Body of pancreas (tissue), 4 donors: ENCODE data around the gene IL4. TPM values are rescaled to one million over a fixed set of nuclear protein-coding genes. Genes with fewer than 3 reads are reported as not detected.

Source experiments
- ATAC-seq: fragments of 150-250 bp; one replicate; pipeline ENCODE4 v1.9.1; 2016
- DNase-seq, 4 donors: peaks; one replicate each; pipeline ENCODE4 v3.0.0-alpha.2; 2019
- H3K27ac ChIP-seq, 4 donors: fragments of 200-600 bp; sonication (generic); 1 replicate in 3 of 4; 2 replicates in 1 of 4; pipeline versions ENCODE4 v1.5.1 to v1.6.1; 2016 to 2019; ENCODE audit warnings: mild to moderate bottlenecking in 1 of 4, mixed read lengths in 1 of 4, moderate library complexity in 1 of 4
- H3K27me3 ChIP-seq, 2 donors: fragments of 200-600 bp; sonication (generic); one replicate each; pipeline ENCODE4 v1.6.0; 2016; ENCODE audit warnings: mild to moderate bottlenecking in 1 of 2
- H3K36me3 ChIP-seq, 2 donors: fragments of 200-600 bp; sonication (generic); replicated peaks in 1 of 2; 2 replicates each; pipeline ENCODE4 v1.5.1; 2016; ENCODE audit warnings: low read depth in 2 of 2; ENCODE audit not compliant: insufficient read depth in 1 of 2
- H3K4me1 ChIP-seq: fragments of 200-600 bp; sonication (generic); one replicate; pipeline ENCODE4 v1.6.0; 2016
- H3K4me3 ChIP-seq, 2 donors: fragments of 200-600 bp; sonication (generic); 1 replicate in 1 of 2; 2 replicates in 1 of 2; pipeline ENCODE4 v1.5.1; 2016 to 2019
- H3K9me3 ChIP-seq, 3 donors: fragments of 200-600 bp; sonication (generic); 1 replicate in 2 of 3; 2 replicates in 1 of 3; pipeline ENCODE4 v1.5.1; 2016
- POLR2A ChIP-seq, 3 donors: fragments of 450-650 bp; IDR thresholded peaks; one replicate each; pipeline ENCODE4 v1.6.1; 2016; ENCODE audit warnings: antibody characterized with exemption in 3 of 3, mild to moderate bottlenecking in 2 of 3
- WGBS, 2 donors: methylation state at CpG; one replicate each; pipeline ENCODE4 v1.1.5; 2017; 5-methylcytosine and 5-hydroxymethylcytosine counted together
- intact Hi-C: fragments of 100-400 bp; cut with DNase I; formaldehyde crosslinking; loops from one replicate; pipeline ENCODE4 v1.15.1; 2023
- total RNA-seq, 2 donors: library from RNA; depleted of rRNA; stranded (reverse); fragments of >200 nt; gene quantifications; one replicate each; pipeline ENCODE4 v1.1.0, GENCODE V29; 2016
- TF ChIP-seq, protein P1 (sequence below), 7 experiments: fragments of 450-650 bp in 4 of 7; fragments of 200-600 bp in 3 of 7; sonication (generic) in 3 of 7; IDR thresholded peaks; one replicate each; pipeline ENCODE4 v1.5.1; 2016 to 2019; ENCODE audit warnings: antibody characterized with exemption in 7 of 7

IL4 gene
- total RNA-seq, 2 donors from 2014 or later = not detected

DNA sequence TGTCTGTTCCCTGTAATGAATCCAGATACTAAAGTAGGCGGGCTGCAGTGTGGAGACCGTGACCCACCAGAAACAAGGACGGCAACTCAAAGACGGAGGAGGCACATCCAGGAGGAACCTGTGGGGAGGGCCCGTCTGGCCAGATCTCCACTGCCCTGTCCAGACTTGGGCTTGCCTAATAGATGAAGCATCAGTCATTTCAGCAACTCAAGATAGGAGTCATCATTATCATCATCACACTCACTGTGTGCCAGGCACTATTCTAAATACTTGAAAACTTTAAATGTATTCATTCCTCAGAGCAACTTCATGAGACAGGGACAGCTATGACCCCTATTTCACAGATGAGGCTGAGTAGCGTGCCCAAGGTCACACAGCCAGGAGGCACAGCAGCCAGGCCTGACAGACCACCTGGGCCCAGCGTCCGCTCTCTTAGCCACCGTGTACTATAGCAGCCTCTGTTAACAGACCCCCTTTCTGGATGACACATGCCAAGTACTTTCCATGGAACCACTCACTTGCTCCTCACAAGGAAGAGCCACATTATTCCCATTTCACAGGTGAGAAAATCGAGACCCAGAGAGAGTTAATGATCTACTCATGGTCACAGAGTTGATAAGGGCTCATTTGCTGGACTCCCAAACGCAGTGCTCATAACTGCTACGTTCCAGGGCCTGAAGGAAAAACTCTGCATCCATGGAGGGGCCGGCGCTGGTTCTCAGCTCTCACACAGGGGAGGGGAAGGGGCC lies 4.9 kb upstream of the IL4 start:
- intact Hi-C loops = no loop called here
- no peak for TF ChIP-seq POLR2A (IDR thresholded peaks at IDR 0.05)
- TF ChIP-seq, protein P1, sequence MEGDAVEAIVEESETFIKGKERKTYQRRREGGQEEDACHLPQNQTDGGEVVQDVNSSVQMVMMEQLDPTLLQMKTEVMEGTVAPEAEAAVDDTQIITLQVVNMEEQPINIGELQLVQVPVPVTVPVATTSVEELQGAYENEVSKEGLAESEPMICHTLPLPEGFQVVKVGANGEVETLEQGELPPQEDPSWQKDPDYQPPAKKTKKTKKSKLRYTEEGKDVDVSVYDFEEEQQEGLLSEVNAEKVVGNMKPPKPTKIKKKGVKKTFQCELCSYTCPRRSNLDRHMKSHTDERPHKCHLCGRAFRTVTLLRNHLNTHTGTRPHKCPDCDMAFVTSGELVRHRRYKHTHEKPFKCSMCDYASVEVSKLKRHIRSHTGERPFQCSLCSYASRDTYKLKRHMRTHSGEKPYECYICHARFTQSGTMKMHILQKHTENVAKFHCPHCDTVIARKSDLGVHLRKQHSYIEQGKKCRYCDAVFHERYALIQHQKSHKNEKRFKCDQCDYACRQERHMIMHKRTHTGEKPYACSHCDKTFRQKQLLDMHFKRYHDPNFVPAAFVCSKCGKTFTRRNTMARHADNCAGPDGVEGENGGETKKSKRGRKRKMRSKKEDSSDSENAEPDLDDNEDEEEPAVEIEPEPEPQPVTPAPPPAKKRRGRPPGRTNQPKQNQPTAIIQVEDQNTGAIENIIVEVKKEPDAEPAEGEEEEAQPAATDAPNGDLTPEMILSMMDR (IDR thresholded peaks at IDR 0.05) = no peak
- H3K4me1 ChIP-seq = no peaks in the 10 kb centered on the region
- H3K36me3 ChIP-seq = no peaks in the 10 kb centered on the region
- no peak overlapping the region for H3K27ac ChIP-seq
- WGBS, 2 donors = 82 to 83% methylated on average over 11 to 14 of the region's 14 CpGs
- H3K4me3 ChIP-seq = no peak overlapping the region
- DNase-seq (no peak), ATAC-seq (no peak)
- no peaks in the 10 kb centered on the region for H3K27me3 ChIP-seq
- H3K9me3 ChIP-seq = no peaks in the 10 kb centered on the region

- no peaks in the 10 kb centered on the region for H3K4me1 ChIP-seq
- DNase-seq (no peak), ATAC-seq (no peak)
- intact Hi-C loops = no loop called here
- no peaks in the 10 kb centered on the region for H3K9me3 ChIP-seq
- H3K36me3 ChIP-seq = no peaks in the 10 kb centered on the region
- no peaks in the 10 kb centered on the region for H3K27me3 ChIP-seq
- WGBS, 2 donors = 81 to 91% methylated on average over 5 to 7 of the region's 7 CpGs
- H3K4me3 ChIP-seq = no peak overlapping the region
- TF ChIP-seq, protein P1 (IDR thresholded peaks at IDR 0.05) = no peak
- TF ChIP-seq POLR2A (IDR thresholded peaks at IDR 0.05) = no peak
- no peak overlapping the region for H3K27ac ChIP-seq
Observed at GRCh38 chr5:132669455-132669820, 4.4 kb upstream of the IL4 start.

DNA sequence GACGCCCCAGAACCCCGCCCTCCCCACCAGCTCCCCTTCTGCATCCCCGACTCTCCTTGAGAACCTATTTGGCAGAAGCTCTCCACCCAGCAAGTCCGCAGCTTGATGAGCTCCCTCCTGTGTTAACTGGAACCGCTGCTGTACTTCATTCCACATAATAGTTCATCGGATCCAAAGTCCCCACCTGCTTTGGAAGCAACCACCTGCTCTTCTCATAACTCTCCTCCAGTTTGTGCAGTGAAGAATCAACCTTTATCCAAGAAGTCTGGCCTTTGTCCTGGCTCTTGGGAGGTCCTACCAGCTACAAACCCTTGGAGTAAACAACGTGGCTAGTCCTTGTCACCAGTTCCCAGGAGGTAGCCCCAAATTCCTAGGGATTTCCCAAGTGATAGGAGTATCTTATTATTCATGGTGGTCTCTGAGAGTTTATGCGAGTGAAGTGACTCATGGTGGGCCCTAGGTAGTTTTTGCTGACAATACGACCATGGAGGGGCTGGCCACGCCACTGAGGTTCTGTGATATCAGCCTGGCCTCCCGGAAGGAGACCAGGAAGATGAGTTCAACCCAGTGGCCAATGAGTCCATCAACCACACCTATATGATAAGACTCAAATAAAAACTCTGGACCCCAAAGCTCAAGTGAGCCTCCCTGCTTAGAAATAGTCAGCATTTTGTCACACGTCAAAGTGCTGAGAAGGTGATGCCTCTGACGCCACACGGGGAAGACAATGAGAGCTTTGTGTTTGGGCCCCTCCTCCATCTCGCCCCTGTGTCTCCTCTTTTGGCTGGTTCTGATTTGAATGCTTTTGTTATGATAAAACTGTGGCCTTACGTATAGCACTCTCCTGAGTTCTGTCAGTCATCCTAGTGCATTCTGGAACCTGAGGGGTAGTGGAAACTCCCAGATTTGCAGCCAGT lies 3.6 kb upstream of the IL4 start:
- Histone ChIP-seq H3K4me3 (no peak overlapping the region), H3K9me3 (no peaks in the 10 kb centered on the region), H3K36me3 (no peaks in the 10 kb centered on the region), H3K27me3 (no peaks in the 10 kb centered on the region), H3K4me1 (no peaks in the 10 kb centered on the region), H3K27ac (no peak overlapping the region)
- DNase-seq (no peak), ATAC-seq (no peak)
- intact Hi-C loops = no loop called here
- TF ChIP-seq POLR2A (IDR thresholded peaks at IDR 0.05) = no peak
- TF ChIP-seq, protein P1 (IDR thresholded peaks at IDR 0.05) = no peak
- WGBS, 2 donors = 76 to 84% methylated on average over 16 of the region's 16 CpGs

DNA sequence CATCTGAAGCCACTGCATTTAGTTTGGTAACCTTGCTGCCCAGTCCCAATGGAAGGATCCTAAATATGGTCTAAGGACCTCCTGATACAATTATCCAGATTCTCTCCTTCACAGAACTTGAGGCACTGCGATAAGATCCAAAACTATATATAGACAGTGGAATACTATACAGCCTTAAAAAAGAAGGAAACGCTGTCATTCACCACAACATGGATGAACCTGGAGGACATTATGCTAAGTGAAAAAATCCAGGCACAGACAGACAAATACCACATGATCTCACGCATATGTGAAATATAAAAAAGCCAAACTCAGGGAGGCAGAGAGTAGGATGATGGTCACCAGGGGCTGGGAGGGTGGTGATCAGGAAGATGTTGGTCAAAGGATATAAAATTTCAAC lies 2.8 kb upstream of the IL4 start:
- Histone ChIP-seq H3K9me3 (no peaks in the 10 kb centered on the region), H3K4me3 (no peak overlapping the region), H3K36me3 (no peaks in the 10 kb centered on the region), H3K27me3 (no peaks in the 10 kb centered on the region), H3K4me1 (no peaks in the 10 kb centered on the region), H3K27ac (no peak overlapping the region)
- no peak for DNase-seq
- TF ChIP-seq POLR2A (IDR thresholded peaks at IDR 0.05) = no peak
- TF ChIP-seq, protein P1 (IDR thresholded peaks at IDR 0.05) = no peak
- intact Hi-C loops = no loop called here
- no peak for ATAC-seq
- 94 to 96% methylated on average over 3 of the region's 3 CpGs for WGBS, 2 donors
